Activated CD4-positive, alpha-beta T cell treated with anti-CD3 and anti-CD28 coated beads, Interleukin-2, amount 10 ng/mL, durations not matched to agents 24 days and 14 days (primary cell): ENCODE results near the gene PIGN. TPM values are rescaled to one million over a fixed set of nuclear protein-coding genes. Genes with fewer than 3 reads are reported as not detected.

Source experiments
- DNase-seq: peaks from one replicate; pipeline ENCODE4 v3.0.0; 2022
- H3K27ac Mint-ChIP-seq: one replicate; pipeline ENCODE4 v1.8.0; 2022; ENCODE audit warnings: mild to moderate bottlenecking, mixed read lengths
- H3K27me3 Mint-ChIP-seq: one replicate; pipeline ENCODE4 v1.8.0; 2022; ENCODE audit warnings: mixed read lengths
- H3K36me3 Mint-ChIP-seq: one replicate; pipeline ENCODE4 v1.8.0; 2022; ENCODE audit warnings: low read depth, mild to moderate bottlenecking, mixed read lengths
- H3K4me1 Mint-ChIP-seq: one replicate; pipeline ENCODE4 v1.8.0; 2021; ENCODE audit warnings: mixed read lengths
- H3K4me3 Mint-ChIP-seq: one replicate; pipeline ENCODE4 v1.8.0; 2022; ENCODE audit warnings: mild to moderate bottlenecking, moderate library complexity, mixed read lengths
- H3K9me3 Mint-ChIP-seq: one replicate; pipeline ENCODE4 v1.8.0; 2021; ENCODE audit warnings: mixed read lengths
- intact Hi-C: fragments of 100-400 bp; cut with micrococcal nuclease; formaldehyde crosslinking; loops from one replicate; pipeline ENCODE4 v1.15.1; 2023
- total RNA-seq: library from RNA; stranded (reverse); gene quantifications from 2 replicates; pipeline ENCODE4 v1.2.3, GENCODE V29; 2022

Gene PIGN
- total RNA-seq, result 32.0 and 33.9 TPM in 2 replicates

- H3K4me3 Mint-ChIP-seq, result peak within 1 kb of the TSS; percentile 100
- intact Hi-C loops, result loop anchor here (1.0 to 5.0 kb wide), 8 partner anchors 62 to 1235 kb away; partner anchors contain the start of genes PHLPP1, TNFRSF11A and VPS4B
- no peaks in the 10 kb centered on the region for H3K27me3 Mint-ChIP-seq
- no peaks in the 10 kb centered on the region for H3K9me3 Mint-ChIP-seq
- H3K4me1 Mint-ChIP-seq, result peaks cover 42% of the 10 kb centered on the region
- H3K36me3 Mint-ChIP-seq, result peaks cover 29% of the 10 kb centered on the region
- DNase-seq, result peak; percentile 98
- H3K27ac Mint-ChIP-seq, result peak within 1 kb of the TSS; percentile 97
Observed at GRCh38 chr18:62186774-62187542, at the start of gene PIGN, which contains the start of gene RELCH. PIGN (minus strand) TSS chr18:62187056; CDS start chr18:62161353, 25,703 bp downstream. RELCH (plus strand) TSS chr18:62187255; CDS start chr18:62187506, 251 bp downstream.

- Mint-ChIP-seq H3K4me1 (peaks cover 13% of the 10 kb centered on the region), H3K4me3 (no peak overlapping the region), H3K27ac (no peak overlapping the region), H3K27me3 (no peaks in the 10 kb centered on the region), H3K36me3 (peaks cover 51% of the 10 kb centered on the region), H3K9me3 (peaks cover 11% of the 10 kb centered on the region)
- intact Hi-C loops, result no loop called here
- no peak for DNase-seq
Observed at GRCh38 chr18:62236252-62236651, 49.4 kb upstream of the PIGN start.

GRCh38 chr18:62226047-62226446 lies 39.2 kb upstream of the PIGN start:
- peaks cover 8% of the 10 kb centered on the region for H3K9me3 Mint-ChIP-seq
- no peaks in the 10 kb centered on the region for H3K27me3 Mint-ChIP-seq
- H3K4me1 Mint-ChIP-seq, result peaks cover 2% of the 10 kb centered on the region
- H3K4me3 Mint-ChIP-seq, result no peak overlapping the region
- intact Hi-C loops, result no loop called here
- no peak overlapping the region for H3K27ac Mint-ChIP-seq
- H3K36me3 Mint-ChIP-seq, result peaks cover 61% of the 10 kb centered on the region
- DNase-seq, result no peak

- intact Hi-C loops, result no loop called here
- no peak for DNase-seq
- Mint-ChIP-seq H3K27ac (no peak overlapping the region), H3K36me3 (peaks cover 53% of the 10 kb centered on the region), H3K4me1 (peaks cover 5% of the 10 kb centered on the region), H3K9me3 (peaks cover 8% of the 10 kb centered on the region), H3K27me3 (no peaks in the 10 kb centered on the region), H3K4me3 (no peak overlapping the region)
Observed at GRCh38 chr18:62224229-62224628, 37.4 kb upstream of the PIGN start.

GRCh38 chr18:62214790-62215189 lies 27.9 kb upstream of the PIGN start:
- H3K27ac Mint-ChIP-seq, result no peak overlapping the region
- no peak overlapping the region for H3K4me3 Mint-ChIP-seq
- H3K4me1 Mint-ChIP-seq, result peaks cover 11% of the 10 kb centered on the region
- peaks cover 36% of the 10 kb centered on the region for H3K36me3 Mint-ChIP-seq
- no peak for DNase-seq
- intact Hi-C loops, result no loop called here
- H3K27me3 Mint-ChIP-seq, result no peaks in the 10 kb centered on the region
- H3K9me3 Mint-ChIP-seq, result peaks cover 8% of the 10 kb centered on the region

GRCh38 chr18:62211325-62211828 lies 24.5 kb upstream of the PIGN start:
- peaks cover 8% of the 10 kb centered on the region for H3K9me3 Mint-ChIP-seq
- H3K36me3 Mint-ChIP-seq, result peaks cover 35% of the 10 kb centered on the region
- no peaks in the 10 kb centered on the region for H3K27me3 Mint-ChIP-seq
- no peak overlapping the region for H3K4me3 Mint-ChIP-seq
- intact Hi-C loops, result no loop called here
- H3K4me1 Mint-ChIP-seq, result peaks cover 15% of the 10 kb centered on the region
- no peak for DNase-seq
- no peak overlapping the region for H3K27ac Mint-ChIP-seq

- peaks cover 12% of the 10 kb centered on the region for H3K4me1 Mint-ChIP-seq
- intact Hi-C loops, result no loop called here
- H3K4me3 Mint-ChIP-seq, result no peak overlapping the region
- no peaks in the 10 kb centered on the region for H3K27me3 Mint-ChIP-seq
- peaks cover 8% of the 10 kb centered on the region for H3K9me3 Mint-ChIP-seq
- peaks cover 31% of the 10 kb centered on the region for H3K36me3 Mint-ChIP-seq
- no peak overlapping the region for H3K27ac Mint-ChIP-seq
- DNase-seq, result no peak
Observed at GRCh38 chr18:62210138-62210537, 23.3 kb upstream of the PIGN start.

GRCh38 chr18:62209046-62209445 lies 22.2 kb upstream of the PIGN start:
- Mint-ChIP-seq H3K36me3 (peaks cover 32% of the 10 kb centered on the region), H3K27me3 (no peaks in the 10 kb centered on the region), H3K4me3 (no peak overlapping the region), H3K27ac (no peak overlapping the region), H3K4me1 (peaks cover 12% of the 10 kb centered on the region), H3K9me3 (peaks cover 8% of the 10 kb centered on the region)
- no peak for DNase-seq
- intact Hi-C loops, result no loop called here

GRCh38 chr18:62206593-62206992 lies 19.7 kb upstream of the PIGN start:
- Mint-ChIP-seq H3K27me3 (no peaks in the 10 kb centered on the region), H3K27ac (no peak overlapping the region), H3K4me1 (peaks cover 12% of the 10 kb centered on the region), H3K9me3 (peaks cover 8% of the 10 kb centered on the region), H3K36me3 (peaks cover 22% of the 10 kb centered on the region), H3K4me3 (no peak overlapping the region)
- no peak for DNase-seq
- intact Hi-C loops, result no loop called here

- Mint-ChIP-seq H3K9me3 (peaks cover 8% of the 10 kb centered on the region), H3K27me3 (no peaks in the 10 kb centered on the region), H3K4me3 (no peak overlapping the region), H3K4me1 (peaks cover 12% of the 10 kb centered on the region), H3K27ac (no peak overlapping the region), H3K36me3 (peaks cover 20% of the 10 kb centered on the region)
- intact Hi-C loops, result no loop called here
- no peak for DNase-seq
Observed at GRCh38 chr18:62205824-62206223, 19.0 kb upstream of the PIGN start.

- intact Hi-C loops, result no loop called here
- Mint-ChIP-seq H3K4me1 (peaks cover 17% of the 10 kb centered on the region), H3K27me3 (no peaks in the 10 kb centered on the region), H3K4me3 (no peak overlapping the region), H3K36me3 (peaks cover 5% of the 10 kb centered on the region), H3K27ac (no peak overlapping the region), H3K9me3 (no peaks in the 10 kb centered on the region)
- DNase-seq, result no peak
Observed at GRCh38 chr18:62201870-62202269, 15.0 kb upstream of the PIGN start.

GRCh38 chr18:62200121-62200914 lies 13.5 kb upstream of the PIGN start:
- Mint-ChIP-seq H3K4me1 (peaks cover 23% of the 10 kb centered on the region), H3K9me3 (no peaks in the 10 kb centered on the region), H3K27me3 (no peaks in the 10 kb centered on the region), H3K27ac (no peak overlapping the region), H3K4me3 (no peak overlapping the region), H3K36me3 (peaks cover 6% of the 10 kb centered on the region)
- intact Hi-C loops, result no loop called here
- DNase-seq, result no peak

GRCh38 chr18:62199629-62200028 lies 12.8 kb upstream of the PIGN start:
- no peak for DNase-seq
- no peaks in the 10 kb centered on the region for H3K9me3 Mint-ChIP-seq
- H3K4me3 Mint-ChIP-seq, result no peak overlapping the region
- H3K36me3 Mint-ChIP-seq, result peaks cover 6% of the 10 kb centered on the region
- intact Hi-C loops, result no loop called here
- no peaks in the 10 kb centered on the region for H3K27me3 Mint-ChIP-seq
- H3K4me1 Mint-ChIP-seq, result peaks cover 23% of the 10 kb centered on the region
- H3K27ac Mint-ChIP-seq, result no peak overlapping the region

GRCh38 chr18:62198259-62198658 lies 11.4 kb upstream of the PIGN start:
- DNase-seq, result no peak
- peaks cover 5% of the 10 kb centered on the region for H3K36me3 Mint-ChIP-seq
- no peaks in the 10 kb centered on the region for H3K27me3 Mint-ChIP-seq
- no peak overlapping the region for H3K4me3 Mint-ChIP-seq
- H3K9me3 Mint-ChIP-seq, result no peaks in the 10 kb centered on the region
- intact Hi-C loops, result no loop called here
- H3K4me1 Mint-ChIP-seq, result peaks cover 25% of the 10 kb centered on the region
- H3K27ac Mint-ChIP-seq, result no peak overlapping the region
